ENCODE measurements around the gene LAMA3.

Gene LAMA3

DNA sequence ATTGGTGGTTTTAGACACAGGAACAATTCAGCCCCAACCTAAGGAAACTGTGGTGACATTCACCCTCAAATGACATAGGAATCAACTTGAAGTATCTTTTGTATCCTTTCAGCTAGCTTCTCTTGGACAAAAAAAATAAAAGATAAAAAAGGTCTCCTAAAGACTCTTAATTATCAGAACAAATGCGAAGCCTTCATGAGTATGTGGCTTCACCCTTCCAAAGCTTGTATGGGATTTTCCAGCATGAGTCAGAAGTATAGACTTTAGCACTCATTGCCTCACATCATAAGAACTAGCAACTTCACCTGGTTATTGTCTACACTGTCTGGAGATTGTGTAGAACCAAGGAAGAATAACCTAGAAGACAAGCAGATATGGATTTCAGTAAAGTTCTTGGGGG lies 135.4 kb downstream of the LAMA3 start:
- DNase-seq (ENCODE audit: low read depth): no peak

DNA sequence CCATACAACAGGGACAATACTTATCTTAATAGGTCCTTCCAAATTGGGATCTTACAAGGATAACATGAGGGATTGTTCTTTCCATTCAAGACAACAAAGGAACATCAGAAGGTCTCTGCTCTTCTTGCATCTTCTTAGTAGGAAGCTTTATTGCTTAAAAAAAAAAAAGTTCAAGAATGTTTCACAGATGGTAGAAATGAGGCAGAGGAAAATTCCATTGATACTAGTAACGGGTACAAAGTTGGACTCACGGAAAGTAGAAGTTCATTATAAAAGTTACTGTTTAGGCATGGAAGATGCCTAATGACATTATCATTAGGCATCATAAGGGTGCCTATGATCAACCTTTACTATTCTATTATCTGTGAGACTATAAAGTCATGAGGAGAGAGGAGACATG lies 136.2 kb downstream of the LAMA3 start:
- DNase-seq (ENCODE audit: low read depth): no peak

DNA sequence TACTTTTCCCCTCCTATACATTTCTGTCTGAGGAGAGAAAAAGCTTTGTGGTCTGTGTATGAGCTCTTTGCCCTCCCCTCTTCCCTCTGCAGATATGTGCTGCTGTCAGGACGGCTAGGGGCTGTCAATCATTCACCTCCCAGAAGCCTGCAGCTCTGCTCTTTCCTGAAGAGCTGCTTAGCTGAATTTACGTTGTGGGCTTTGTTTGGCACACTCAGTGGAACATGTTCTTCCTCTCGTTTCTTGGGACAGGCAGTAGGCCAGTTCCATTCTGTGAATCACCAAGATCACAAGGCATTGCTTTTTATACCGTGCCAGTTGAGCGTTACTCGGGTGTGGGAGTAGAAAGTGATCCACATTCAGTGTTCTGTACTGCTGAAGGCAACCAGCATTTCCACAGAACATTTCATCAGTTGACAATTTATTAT lies 136.7 kb downstream of the LAMA3 start:
- no peak for DNase-seq (ENCODE audit: low read depth)

DNA sequence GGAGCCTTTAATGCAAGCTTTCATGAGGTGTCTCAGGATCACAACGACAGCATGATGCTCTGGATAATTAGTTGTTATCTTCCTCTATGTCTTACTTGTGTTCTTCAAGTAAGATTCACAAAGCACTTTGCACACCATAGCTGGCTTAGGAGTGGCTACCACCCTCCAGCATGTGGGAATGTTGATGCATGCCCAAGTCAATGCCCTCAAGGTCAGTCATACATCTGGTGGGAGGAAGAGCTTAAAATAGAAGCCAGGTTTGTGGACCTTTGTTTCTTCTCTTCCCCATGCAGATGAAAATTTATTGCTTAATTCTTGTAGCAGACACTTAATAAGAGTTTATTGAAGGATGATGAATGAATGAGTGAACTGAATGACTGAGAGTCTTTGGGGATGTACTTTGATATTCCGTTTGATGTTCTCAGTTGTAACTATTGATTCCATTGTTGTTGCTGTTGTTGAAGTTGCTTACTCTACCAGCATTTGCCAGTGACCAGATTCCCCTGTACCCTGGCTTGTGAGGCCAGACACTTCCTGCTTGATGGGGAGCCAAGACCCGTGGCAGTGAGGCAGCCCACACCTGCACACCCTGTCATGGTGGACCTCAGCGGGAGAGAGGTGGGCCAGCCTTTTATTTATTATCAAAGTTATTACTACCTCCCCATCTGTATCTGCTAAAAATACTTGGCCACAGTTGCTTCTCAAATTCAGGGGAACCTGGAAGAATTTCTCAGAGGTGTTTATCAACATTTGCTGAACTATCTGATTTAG lies 137.8 kb downstream of the LAMA3 start:
- DNase-seq (ENCODE audit: low read depth): no peak

DNA sequence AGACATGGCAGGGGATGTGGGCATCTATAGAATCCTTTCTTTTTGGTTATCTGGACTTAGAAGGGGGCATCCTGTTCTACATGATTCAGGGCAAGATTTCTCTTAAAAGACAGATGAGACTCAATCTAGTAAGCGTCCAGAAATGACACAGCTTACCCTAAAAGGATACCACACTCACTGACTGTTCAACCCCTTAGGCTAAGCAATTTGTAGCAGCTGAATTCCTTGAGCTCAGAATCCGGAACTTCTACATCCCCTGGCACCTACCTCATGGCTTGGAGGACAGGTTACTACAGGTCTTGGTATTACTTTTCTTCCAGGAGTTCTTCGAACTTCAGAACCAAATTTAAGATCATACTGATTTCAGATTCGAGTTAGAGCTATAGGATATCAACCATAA lies 138.4 kb downstream of the LAMA3 start:
- no peak for DNase-seq (ENCODE audit: low read depth)

DNA sequence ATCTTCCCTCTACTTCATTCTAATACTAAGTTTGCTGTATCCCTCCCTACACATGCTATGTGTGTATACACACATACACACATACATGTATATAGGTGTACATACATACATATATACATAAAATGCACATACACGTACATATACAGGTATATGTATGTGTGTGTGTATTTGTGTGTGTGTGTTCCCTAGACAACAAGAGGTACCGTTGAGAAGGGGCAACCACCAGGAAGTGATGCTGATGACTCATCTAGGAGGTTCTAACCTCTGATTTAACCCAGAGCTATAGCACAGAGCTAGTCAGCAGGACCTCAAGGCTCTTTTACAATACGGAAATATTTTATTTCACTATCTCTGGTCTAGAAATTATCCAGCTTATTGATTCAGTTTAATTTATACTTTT lies 139.2 kb downstream of the LAMA3 start:
- peak; percentile 26 for DNase-seq (ENCODE audit: low read depth)

DNA sequence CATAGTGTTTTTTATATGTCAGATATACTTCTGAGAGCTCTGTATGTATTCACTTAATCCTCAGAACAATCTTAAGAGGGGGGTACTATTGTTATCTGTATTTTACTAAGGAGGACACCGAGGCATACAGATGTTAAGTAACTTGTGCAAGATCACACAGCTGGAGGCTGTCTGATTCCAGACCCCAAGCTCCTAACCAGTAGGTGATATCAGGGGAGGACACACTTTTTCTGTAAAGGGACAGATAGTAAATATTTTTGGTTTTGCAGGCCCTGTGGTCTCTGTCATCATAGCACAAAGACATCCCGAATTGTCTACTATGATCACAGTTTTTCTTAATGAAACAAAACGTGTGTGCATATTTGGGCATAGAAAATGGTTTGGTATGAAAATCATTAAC lies 143.7 kb downstream of the LAMA3 start:
- DNase-seq (ENCODE audit: low read depth): no peak

DNA sequence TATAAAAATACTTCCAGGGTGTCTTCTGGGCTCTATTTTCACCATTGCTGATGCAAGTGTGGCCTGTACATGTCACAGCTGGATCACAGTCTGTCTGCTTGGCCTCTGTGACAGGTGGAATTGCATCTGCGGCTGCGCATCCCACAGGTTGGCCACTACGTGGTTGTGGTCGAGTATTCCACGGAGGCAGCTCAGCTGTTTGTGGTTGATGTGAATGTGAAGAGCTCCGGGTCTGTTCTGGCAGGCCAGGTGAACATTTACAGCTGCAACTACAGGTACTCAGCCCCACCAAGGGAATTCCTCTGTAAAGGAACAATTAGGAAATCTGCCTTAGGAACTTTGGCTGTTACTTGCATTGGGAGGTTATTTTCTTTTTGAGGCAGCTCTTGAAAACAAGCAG lies 144.5 kb downstream of the LAMA3 start:
- no peak for DNase-seq (ENCODE audit: low read depth)

DNA sequence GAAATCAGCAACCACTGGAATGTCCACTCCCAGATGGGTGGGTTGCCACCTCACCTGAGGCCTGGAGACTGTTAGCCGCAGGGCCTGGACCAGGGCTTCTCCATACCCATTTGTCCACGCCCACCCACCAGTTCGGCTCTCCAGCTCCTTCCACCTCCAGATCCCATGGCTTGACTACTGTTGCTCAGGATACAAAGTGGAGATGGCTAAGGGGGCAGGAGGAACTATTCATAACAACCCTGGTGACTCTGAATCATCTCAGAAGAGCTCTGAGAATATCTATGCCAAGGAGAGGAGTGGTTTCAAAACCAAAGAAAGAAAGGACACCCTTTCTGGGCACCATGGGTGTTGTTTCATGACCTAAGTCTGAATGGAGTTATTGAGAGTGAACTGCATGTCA lies 145.8 kb downstream of the LAMA3 start:
- DNase-seq (ENCODE audit: low read depth): no peak

DNA sequence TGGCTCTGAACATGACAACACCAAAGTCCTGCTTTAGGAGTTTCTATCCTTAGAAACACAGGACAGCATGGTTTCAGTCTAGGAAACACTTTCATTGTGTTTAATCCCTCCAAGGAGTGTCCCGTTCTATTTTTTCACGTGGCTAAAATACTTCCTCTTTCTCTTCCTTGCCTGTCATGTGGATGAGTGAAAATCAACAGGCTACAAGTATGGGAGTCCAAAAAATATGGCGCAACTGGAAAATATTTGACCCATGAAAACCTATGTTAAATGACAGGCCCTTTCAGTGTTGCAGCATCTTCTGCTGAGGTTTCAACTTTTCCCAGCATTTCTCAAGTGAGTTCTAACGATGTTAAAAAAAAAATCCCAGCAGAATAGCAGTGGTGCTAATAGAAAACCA lies 146.3 kb downstream of the LAMA3 start:
- no peak for DNase-seq (ENCODE audit: low read depth)

DNA sequence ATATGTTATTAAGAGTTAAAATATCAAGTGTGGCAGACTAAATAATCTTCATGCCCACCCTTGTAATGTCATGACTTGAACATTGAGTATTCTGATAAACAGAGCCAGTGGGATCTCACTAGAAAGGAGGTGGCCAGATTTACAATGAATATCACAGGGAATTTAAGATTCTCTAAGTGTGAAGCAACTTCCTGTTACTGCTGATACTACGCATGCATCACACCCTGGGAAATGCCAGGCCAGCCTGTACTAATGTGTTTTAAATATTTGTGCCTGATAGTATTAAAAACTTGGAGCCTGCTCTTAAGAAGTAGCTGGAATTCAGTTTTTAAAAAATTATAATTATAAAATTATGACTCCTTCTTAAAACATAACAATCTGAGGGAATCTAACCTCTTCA lies 148.3 kb downstream of the LAMA3 start:
- DNase-seq (ENCODE audit: low read depth): no peak

DNA sequence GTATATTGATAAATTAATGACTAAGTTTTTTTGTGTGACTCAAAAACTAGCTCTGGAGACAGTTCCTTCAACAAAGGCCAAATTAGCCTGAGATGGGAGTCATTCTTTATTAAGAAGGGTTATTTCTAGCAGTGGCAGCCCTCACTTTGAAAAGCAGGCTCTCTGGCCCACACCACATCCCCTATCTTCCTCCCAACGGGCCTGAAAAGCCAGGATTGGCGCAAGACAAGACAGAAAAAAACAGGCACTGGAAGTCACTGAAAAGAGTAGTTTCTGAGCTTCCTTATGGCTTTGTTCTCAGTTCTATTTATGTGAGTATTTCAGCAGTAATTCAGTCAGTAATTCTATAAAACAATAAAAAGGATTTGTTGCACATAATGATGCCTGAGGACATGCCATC lies 149.0 kb downstream of the LAMA3 start:
- DNase-seq (ENCODE audit: low read depth): no peak

DNA sequence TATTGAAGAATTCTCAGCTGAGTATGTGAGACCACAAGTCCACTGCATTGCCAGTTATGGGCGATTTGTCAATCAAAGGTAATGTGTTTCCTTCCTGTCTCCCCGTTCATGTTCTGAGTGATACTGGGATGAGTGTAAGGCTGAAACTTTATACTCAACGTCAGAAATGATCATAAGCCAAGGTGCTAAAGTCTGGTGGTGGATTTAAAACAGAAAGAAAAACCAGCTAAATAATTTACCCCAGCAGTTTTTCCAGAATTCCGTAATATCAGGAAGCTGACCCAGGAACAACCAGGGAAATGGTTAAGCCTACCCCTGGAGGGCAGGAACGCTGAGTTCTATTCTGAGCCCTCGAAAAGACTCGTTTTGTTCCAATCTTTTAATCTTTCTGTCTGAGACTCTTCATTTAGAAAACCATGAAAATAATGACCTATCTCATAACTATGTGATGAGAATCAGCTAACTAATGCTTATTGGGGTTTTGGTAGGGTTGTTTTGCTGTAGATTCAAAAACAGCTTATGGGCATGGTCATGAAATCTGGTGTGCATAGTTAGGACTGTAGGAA lies 149.6 kb downstream of the LAMA3 start:
- DNase-seq (ENCODE audit: low read depth): no peak

DNA sequence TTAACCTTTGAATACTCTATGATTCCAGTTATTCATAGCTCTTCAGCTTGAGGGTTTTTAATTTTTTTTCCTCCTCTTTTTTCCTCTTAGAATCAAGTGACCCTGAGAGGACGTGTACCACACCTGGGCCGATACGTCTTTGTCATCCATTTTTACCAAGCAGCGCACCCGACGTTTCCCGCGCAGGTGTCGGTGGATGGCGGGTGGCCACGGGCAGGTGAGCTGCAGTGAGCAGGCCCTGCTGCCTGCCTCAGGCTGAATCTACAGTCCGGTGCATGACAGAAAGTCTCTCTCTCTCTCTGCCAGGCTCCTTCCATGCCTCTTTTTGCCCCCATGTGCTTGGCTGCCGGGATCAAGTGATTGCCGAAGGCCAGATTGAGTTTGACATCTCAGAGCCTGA lies 153.1 kb downstream of the LAMA3 start:
- DNase-seq (ENCODE audit: low read depth): no peak

DNA sequence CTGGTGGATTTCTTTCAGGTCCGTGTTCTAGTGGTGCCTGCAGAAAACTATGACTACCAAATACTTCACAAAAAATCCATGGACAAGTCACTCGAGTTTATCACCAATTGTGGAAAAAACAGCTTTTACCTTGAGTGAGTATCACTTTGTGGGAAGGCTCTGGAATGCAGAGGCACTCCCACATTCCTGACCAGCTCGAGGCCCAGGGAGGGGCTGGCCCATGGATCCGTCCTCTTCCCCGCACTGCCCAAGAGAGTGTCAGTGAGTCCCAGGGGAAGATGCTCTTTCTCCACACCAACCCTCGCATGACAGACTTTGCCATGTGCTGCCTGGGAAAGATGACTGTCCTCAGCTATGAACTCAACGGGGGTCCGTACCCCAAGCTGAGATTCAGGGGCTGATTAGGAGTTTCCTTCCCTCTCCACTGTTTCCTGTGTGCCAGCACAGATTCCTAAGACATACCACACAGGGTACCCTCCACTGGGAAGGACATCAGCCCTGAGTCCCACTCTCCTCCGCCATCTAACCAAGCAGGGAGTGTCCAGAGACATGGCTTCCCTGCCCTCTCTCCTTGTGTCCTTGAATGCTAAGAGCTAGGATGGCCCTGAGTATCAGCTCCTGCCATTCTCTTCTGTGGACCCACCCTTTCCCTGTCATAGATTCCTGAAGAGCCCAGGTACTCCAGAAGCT lies 155.9 kb downstream of the LAMA3 start:
- no peak for DNase-seq (ENCODE audit: low read depth)

DNA sequence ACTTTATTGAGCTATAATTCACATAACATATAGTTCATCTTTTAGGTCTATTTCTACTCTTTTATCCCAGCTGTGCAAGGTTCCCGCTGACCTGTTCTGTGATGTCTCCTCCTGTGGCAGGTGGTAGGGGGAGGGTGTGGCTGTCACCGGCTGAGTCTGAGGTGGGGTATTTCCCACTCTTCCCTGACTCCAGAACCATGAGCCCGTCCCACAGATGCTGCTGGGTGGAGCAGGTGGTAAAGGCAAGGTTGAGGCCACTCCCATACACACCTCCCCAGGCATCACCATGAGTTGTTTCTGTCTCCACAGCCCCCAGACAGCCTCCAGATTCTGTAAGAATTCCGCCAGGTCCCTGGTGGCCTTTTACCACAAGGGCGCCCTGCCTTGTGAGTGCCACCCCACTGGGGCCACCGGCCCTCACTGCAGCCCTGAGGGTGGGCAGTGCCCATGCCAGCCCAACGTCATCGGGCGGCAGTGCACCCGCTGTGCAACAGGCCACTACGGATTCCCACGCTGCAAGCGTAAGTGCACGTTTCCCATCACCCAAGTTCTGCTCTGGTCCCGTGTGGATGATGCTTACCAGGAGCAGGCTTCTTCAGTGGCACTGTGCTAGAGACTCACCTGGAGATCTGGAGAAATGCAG lies 156.9 kb downstream of the LAMA3 start:
- DNase-seq (ENCODE audit: low read depth): no peak

DNA sequence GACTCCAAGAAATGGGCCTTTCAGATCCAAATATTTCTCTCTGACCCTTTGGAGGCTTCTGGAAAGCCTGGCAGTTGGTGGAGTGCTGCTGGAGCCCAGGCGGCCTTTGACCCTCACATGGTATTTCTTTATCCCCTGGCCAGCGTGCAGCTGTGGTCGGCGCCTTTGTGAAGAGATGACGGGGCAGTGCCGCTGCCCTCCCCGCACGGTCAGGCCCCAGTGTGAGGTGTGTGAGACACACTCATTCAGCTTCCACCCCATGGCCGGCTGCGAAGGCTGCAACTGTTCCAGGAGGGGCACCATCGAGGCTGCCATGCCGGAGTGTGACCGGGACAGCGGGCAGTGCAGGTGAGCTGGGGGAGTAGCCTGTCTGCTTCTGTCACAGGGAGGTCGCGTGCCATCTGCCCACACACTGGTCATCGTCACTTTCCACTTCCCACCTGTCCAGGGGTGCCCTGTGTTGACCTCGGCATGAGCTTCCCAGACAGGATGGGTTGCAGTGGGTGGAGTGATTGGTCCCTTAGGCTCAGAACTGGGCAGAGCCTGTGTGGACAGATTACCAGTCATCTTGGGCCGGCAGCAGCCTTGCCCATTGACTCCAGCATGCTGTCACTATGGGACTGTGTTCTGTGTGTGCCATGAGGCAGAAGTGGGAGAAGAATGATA lies 158.2 kb downstream of the LAMA3 start:
- DNase-seq (ENCODE audit: low read depth): no peak

DNA sequence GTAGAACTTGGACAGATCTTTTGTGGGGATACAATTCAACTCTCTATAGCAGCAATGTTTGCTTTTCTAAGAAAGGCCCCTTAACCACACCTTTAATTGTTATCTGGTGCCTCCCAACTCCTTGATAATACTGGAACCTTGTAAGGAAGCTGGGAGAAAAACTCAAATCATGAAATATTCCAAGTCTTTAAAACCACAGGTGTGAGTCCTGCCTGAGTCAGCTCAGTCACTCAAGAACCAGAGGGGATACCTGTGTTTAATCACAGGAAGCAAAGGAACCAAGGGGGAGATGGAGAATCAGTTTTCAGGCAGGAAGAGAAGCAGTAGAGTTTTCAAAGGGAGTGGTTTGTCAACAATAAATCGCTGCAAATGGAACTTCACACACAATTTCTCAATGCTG lies 159.9 kb downstream of the LAMA3 start:
- no peak for DNase-seq (ENCODE audit: low read depth)

DNA sequence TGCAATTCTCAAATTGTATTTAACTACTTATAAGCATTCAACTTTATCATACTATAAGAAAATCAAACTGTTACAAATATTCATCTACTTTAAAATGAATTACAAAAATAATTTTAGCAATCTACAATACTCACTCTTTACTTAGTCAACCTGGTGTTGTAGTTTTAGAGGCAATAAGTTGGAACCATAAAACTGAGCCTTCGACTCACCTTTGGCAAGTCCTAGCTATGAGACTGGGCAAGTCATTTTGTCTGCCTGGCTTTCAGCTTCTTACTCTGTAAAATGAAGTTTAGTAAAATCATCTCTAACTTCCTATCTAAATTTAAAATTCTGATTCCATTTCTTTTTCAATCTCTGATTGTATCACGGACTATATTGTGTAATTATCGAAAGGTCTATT lies 161.0 kb downstream of the LAMA3 start:
- no peak for DNase-seq (ENCODE audit: low read depth)

DNA sequence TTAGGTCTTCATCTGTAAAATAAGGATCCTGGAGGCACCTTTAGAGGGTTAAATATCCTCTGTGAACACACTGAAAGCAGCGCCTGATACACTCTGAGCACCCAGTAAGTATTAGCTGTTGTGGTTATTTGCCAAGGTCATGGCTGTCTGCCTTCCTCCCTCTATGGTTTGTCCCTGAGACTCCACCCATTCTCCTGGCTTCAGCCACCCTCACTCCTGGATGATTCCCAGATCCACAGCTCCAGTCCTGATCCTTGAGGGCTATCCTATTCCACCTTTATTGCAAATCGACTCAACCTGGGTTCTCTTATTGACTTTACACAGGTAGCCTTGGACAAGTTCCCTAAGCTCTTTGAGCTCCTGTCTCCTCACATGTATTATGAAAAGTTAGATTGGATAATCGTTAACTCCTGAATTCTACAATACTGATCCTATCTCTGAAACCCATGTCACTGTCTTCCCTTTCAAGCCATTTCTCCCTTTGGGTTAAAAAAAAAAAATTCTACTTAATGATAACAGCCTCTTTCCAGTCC lies 162.3 kb downstream of the LAMA3 start:
- DNase-seq (ENCODE audit: low read depth): no peak

DNA sequence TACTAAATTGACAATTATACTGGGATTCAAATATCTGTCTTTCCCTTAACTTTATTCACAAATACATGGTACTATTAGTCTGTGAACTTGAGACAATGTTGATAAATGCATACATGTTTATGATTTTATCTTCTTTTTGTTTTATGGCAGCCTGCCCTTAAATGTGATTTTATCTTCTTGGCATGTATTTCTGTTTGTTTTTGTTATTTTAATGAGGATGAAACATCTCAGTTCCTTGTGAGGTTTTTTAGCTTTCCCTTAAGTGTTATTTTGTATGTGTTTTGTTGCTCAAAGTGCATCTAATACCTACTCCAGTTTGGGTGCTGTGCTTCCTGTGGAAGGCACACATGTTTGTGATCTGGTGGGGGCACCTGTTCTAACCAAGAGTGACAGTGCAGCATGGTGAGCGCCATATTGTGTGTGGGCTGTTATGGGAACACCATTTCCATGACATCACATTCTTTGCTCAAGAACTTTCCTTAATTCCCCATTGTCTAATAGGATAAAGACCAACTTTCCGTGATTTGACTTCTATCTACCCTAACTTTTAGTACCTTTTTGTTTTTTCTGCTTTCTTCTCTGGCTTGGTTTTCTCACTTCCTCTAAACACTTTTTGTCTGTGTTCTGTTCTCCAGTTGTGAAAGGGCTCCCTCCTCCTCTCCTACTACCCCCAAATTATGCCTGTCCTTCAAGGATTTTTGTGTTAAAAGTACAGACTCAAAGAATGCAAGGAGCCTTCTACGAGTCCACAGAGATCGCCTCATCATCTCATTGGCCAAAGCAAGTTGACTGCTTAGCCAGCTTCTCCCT lies 163.2 kb downstream of the LAMA3 start:
- no peak for DNase-seq (ENCODE audit: low read depth)

Data from stimulated activated CD4-positive, alpha-beta T cell treated with anti-CD3 and anti-CD28 coated beads, Interleukin-2, amount 100 ng/mL, for 4 hours (primary cell).